Activated CD8-positive, alpha-beta memory T cell treated with anti-CD3 and anti-CD28 coated beads, Interleukin-2, amount 10 ng/mL, durations not matched to agents 7 days and 5 days (primary cell): ENCODE measurements around the gene ZNF773. TPM values are rescaled to one million over a fixed set of nuclear protein-coding genes. Genes with fewer than 3 reads are reported as not detected.
"Not testable (repeated sequence)": the region's sequence is repeated elsewhere in the genome, so short reads cannot be mapped to it uniquely, and the experiment has no call there.

ENCODE experiments used
- ATAC-seq: fragments of 150-1000 bp; cut with Tn5 transposase; one replicate; pipeline ENCODE4 v1.10.0; 2021; ENCODE audit warnings: moderate library complexity
- CTCF ChIA-PET: fragments of 350-600 bp; sonication (Branson Sonifier 250); formaldehyde crosslinking; loops from one replicate; lab custom pipeline; 2021; ENCODE audit warnings: antibody characterized with exemption; lab: Charles Lee
- DNase-seq: peaks from one replicate; pipeline ENCODE4 v3.0.0-alpha.2; 2020
- H3K27ac Mint-ChIP-seq: one replicate; pipeline ENCODE4 v1.8.0; 2021; ENCODE audit warnings: mild to moderate bottlenecking, mixed read lengths
- H3K27me3 Mint-ChIP-seq: one replicate; pipeline ENCODE4 v1.8.0; 2021; ENCODE audit warnings: mixed read lengths
- H3K36me3 Mint-ChIP-seq: one replicate; pipeline ENCODE4 v1.8.0; 2021; ENCODE audit warnings: mild to moderate bottlenecking, mixed read lengths
- H3K4me1 Mint-ChIP-seq: one replicate; pipeline ENCODE4 v1.8.0; 2021; ENCODE audit warnings: mixed read lengths
- H3K4me3 Mint-ChIP-seq: one replicate; pipeline ENCODE4 v1.8.0; 2021; ENCODE audit warnings: mild to moderate bottlenecking, moderate library complexity, mixed read lengths
- H3K9me3 Mint-ChIP-seq: one replicate; pipeline ENCODE4 v1.8.0; 2022; ENCODE audit warnings: low read depth, mixed read lengths
- total RNA-seq, 2 experiments: library from RNA; stranded (reverse); gene quantifications; one replicate each; pipeline ENCODE4 v1.2.3, GENCODE V29; 2021

ZNF773 gene
- total RNA-seq: 1 to 10 TPM; 8.5 to 9.7 TPM

GRCh38 chr19:57499680-57500395 is at the start of gene ZNF773:
ZNF773 (plus strand) TSS chr19:57499938; CDS start chr19:57500081, 143 bp downstream.
- Mint-ChIP-seq H3K27ac (peak within 1 kb of the TSS; percentile 92), H3K9me3 (peaks cover 35% of the 10 kb centered on the region), H3K36me3 (peaks cover 58% of the 10 kb centered on the region), H3K4me3 (peak within 1 kb of the TSS; percentile 77), H3K4me1 (peaks cover 17% of the 10 kb centered on the region)
- CTCF ChIA-PET, H3K27me3 Mint-ChIP-seq: not testable (repeated sequence)
- DNase-seq (peak; percentile 98), ATAC-seq (peak; percentile 96)

GRCh38 chr19:57452307-57452706 is 47.4 kb upstream of the ZNF773 start:
- CTCF ChIA-PET: no interaction called here
- DNase-seq: no peak
- Mint-ChIP-seq H3K4me1 (no peaks in the 10 kb centered on the region), H3K36me3 (peaks cover 36% of the 10 kb centered on the region), H3K4me3 (no peak overlapping the region), H3K27me3 (no peaks in the 10 kb centered on the region), H3K9me3 (peaks cover 26% of the 10 kb centered on the region), H3K27ac (no peak overlapping the region)
- ATAC-seq: no peak

- peaks cover 16% of the 10 kb centered on the region for H3K36me3 Mint-ChIP-seq
- CTCF ChIA-PET: interaction anchor here (0.6 to 1.2 kb wide), 3 partner anchors 30 to 91 kb away, joined by 3 to 5 read pairs (median 3); partner anchors contain the start of gene ZNF749
- H3K9me3 Mint-ChIP-seq: peaks cover 34% of the 10 kb centered on the region
- H3K4me1 Mint-ChIP-seq: no peaks in the 10 kb centered on the region
- DNase-seq: peak; percentile 54
- no peak overlapping the region for H3K27ac Mint-ChIP-seq
- peak; percentile 69 for ATAC-seq
- no peak overlapping the region for H3K4me3 Mint-ChIP-seq
- H3K27me3 Mint-ChIP-seq: no peaks in the 10 kb centered on the region
These were observed 33.9 kb upstream of the ZNF773 start for GRCh38 chr19:57465680-57466381.

- H3K4me1 Mint-ChIP-seq: no peaks in the 10 kb centered on the region
- CTCF ChIA-PET: interaction anchor here (1.2 kb wide), 1 partner anchor 84 kb away, joined by 3 read pairs; no protein-coding TSS in a partner anchor
- DNase-seq (no peak), ATAC-seq (no peak)
- peaks cover 32% of the 10 kb centered on the region for H3K9me3 Mint-ChIP-seq
- H3K36me3 Mint-ChIP-seq: peaks cover 23% of the 10 kb centered on the region
- no peaks in the 10 kb centered on the region for H3K27me3 Mint-ChIP-seq
- no peak overlapping the region for H3K27ac Mint-ChIP-seq
- H3K4me3 Mint-ChIP-seq: no peak overlapping the region
These were observed 33.2 kb upstream of the ZNF773 start for GRCh38 chr19:57466489-57466888.

GRCh38 chr19:57473646-57474045 is 26.1 kb upstream of the ZNF773 start:
- Mint-ChIP-seq H3K4me3 (no peak overlapping the region), H3K27me3 (no peaks in the 10 kb centered on the region), H3K27ac (no peak overlapping the region), H3K4me1 (peaks cover 19% of the 10 kb centered on the region), H3K9me3 (peaks cover 56% of the 10 kb centered on the region), H3K36me3 (peaks cover 70% of the 10 kb centered on the region)
- DNase-seq: no peak
- CTCF ChIA-PET: no interaction called here
- no peak for ATAC-seq

GRCh38 chr19:57477191-57478008 is 22.3 kb upstream of the ZNF773 start, which contains the start of gene ZNF772:
ZNF772 (minus strand) TSS chr19:57477566; CDS start chr19:57477309, 257 bp downstream.
- H3K36me3 Mint-ChIP-seq: peaks cover 53% of the 10 kb centered on the region
- CTCF ChIA-PET: interaction anchor here (1.0 to 1.5 kb wide), 5 partner anchors 9 to 342 kb away, joined by 3 to 5 read pairs (median 3); partner anchors contain the start of gene ZNF419
- peaks cover 5% of the 10 kb centered on the region for H3K27me3 Mint-ChIP-seq
- peaks cover 43% of the 10 kb centered on the region for H3K9me3 Mint-ChIP-seq
- H3K4me1 Mint-ChIP-seq: peaks cover 19% of the 10 kb centered on the region
- ATAC-seq (peak; percentile 100), DNase-seq (peak; percentile 95)
- peak within 1 kb of the TSS; percentile 92 for H3K27ac Mint-ChIP-seq
- peak within 1 kb of the TSS; percentile 89 for H3K4me3 Mint-ChIP-seq

- Mint-ChIP-seq H3K4me1 (peaks cover 12% of the 10 kb centered on the region), H3K9me3 (peaks cover 17% of the 10 kb centered on the region), H3K27ac (peak within 1 kb of the TSS; percentile 64), H3K36me3 (peaks cover 48% of the 10 kb centered on the region), H3K4me3 (peak within 1 kb of the TSS; percentile 62)
- peak; percentile 94 for DNase-seq
- CTCF ChIA-PET: interaction anchor here (1.0 to 1.2 kb wide), 3 partner anchors 9 to 10 kb away, joined by 3 to 5 read pairs (median 5); partner anchors contain the start of gene ZNF772
- H3K27me3 Mint-ChIP-seq: not testable (repeated sequence)
- peak; percentile 97 for ATAC-seq
These were observed 12.1 kb upstream of the ZNF773 start, which contains the start of gene ZNF419 for GRCh38 chr19:57487477-57488298. ZNF419 (plus strand) TSS chr19:57487750; CDS start chr19:57487951, 201 bp downstream.

GRCh38 chr19:57488299-57488644 is 11.5 kb upstream of the ZNF773 start:
- ATAC-seq, H3K27me3 Mint-ChIP-seq, DNase-seq, CTCF ChIA-PET, H3K27ac Mint-ChIP-seq: not testable (repeated sequence)
- H3K4me1 Mint-ChIP-seq: peaks cover 12% of the 10 kb centered on the region
- H3K9me3 Mint-ChIP-seq: peaks cover 17% of the 10 kb centered on the region
- peaks cover 54% of the 10 kb centered on the region for H3K36me3 Mint-ChIP-seq
- peak overlapping the region; percentile 62 for H3K4me3 Mint-ChIP-seq

- Mint-ChIP-seq H3K4me1 (peaks cover 17% of the 10 kb centered on the region), H3K4me3 (peak overlapping the region; percentile 77), H3K27ac (peak overlapping the region; percentile 92), H3K9me3 (peaks cover 37% of the 10 kb centered on the region), H3K36me3 (peaks cover 58% of the 10 kb centered on the region)
- DNase-seq, ATAC-seq, H3K27me3 Mint-ChIP-seq, CTCF ChIA-PET: not testable (repeated sequence)
These were observed 432 bp upstream of the ZNF773 start for GRCh38 chr19:57499332-57499679.

GRCh38 chr19:57500400-57500799 is 662 bp downstream of the ZNF773 start:
- Mint-ChIP-seq H3K36me3 (peaks cover 59% of the 10 kb centered on the region), H3K4me3 (peak overlapping the region; percentile 77), H3K27ac (peak overlapping the region; percentile 79), H3K9me3 (peaks cover 35% of the 10 kb centered on the region), H3K4me1 (peaks cover 17% of the 10 kb centered on the region)
- H3K27me3 Mint-ChIP-seq, DNase-seq, CTCF ChIA-PET, ATAC-seq: not testable (repeated sequence)

- Mint-ChIP-seq H3K36me3 (peaks cover 73% of the 10 kb centered on the region), H3K9me3 (peaks cover 43% of the 10 kb centered on the region), H3K27me3 (no peaks in the 10 kb centered on the region), H3K4me1 (peaks cover 3% of the 10 kb centered on the region), H3K27ac (no peak overlapping the region), H3K4me3 (no peak overlapping the region)
- DNase-seq (no peak), ATAC-seq (no peak)
- CTCF ChIA-PET: no interaction called here
These were observed 6.4 kb downstream of the ZNF773 start for GRCh38 chr19:57506163-57506562.

- no peaks in the 10 kb centered on the region for H3K4me1 Mint-ChIP-seq
- no peaks in the 10 kb centered on the region for H3K27me3 Mint-ChIP-seq
- H3K9me3 Mint-ChIP-seq: peaks cover 54% of the 10 kb centered on the region
- DNase-seq (no peak), ATAC-seq (no peak)
- no peak overlapping the region for H3K27ac Mint-ChIP-seq
- H3K36me3 Mint-ChIP-seq: peaks cover 71% of the 10 kb centered on the region
- H3K4me3 Mint-ChIP-seq: no peak overlapping the region
- CTCF ChIA-PET: no interaction called here
These were observed 11.7 kb downstream of the ZNF773 start for GRCh38 chr19:57511484-57511883.
